GM12891 (cell line): ENCODE data around the gene MYD88.
"Not testable (repeated sequence)": the region's sequence is repeated elsewhere in the genome, so short reads cannot be mapped to it uniquely, and the experiment has no call there.

ENCODE experiments used
- DNase-seq: peaks from one replicate; pipeline ENCODE4 v3.0.0; 2011; ENCODE audit warnings: low spot score; ENCODE audit not compliant: insufficient read length
- FAIRE-seq: peaks from 2 replicates; lab custom pipeline; 2011; peaks lifted over from hg19 to GRCh38; lab: Jason Lieb, UNC
- PAX5 ChIP-seq: IDR thresholded peaks from 2 replicates; pipeline ENCODE4 v1.6.1; 2011; ENCODE audit warnings: low read length, moderate library complexity, mild to moderate bottlenecking; ENCODE audit not compliant: insufficient read depth, severe bottlenecking
- POLR2A ChIP-seq: IDR thresholded peaks from 2 replicates; pipeline ENCODE4 v1.6.1; 2011; ENCODE audit warnings: low read depth, low read length, control low read depth
- POLR2AphosphoS5 ChIP-seq: IDR thresholded peaks from 2 replicates; pipeline ENCODE4 v1.6.1; 2011; ENCODE audit warnings: low read depth, low read length, control low read depth
- POU2F2 ChIP-seq: IDR thresholded peaks from 2 replicates; pipeline ENCODE4 v1.6.1; 2011; ENCODE audit warnings: low read depth, mild to moderate bottlenecking, control low read depth, low read length, moderate library complexity
- SPI1 ChIP-seq: IDR thresholded peaks from 2 replicates; pipeline ENCODE4 v1.6.1; 2011; ENCODE audit warnings: low read depth, low read length, control low read depth
- TAF1 ChIP-seq: IDR thresholded peaks from 2 replicates; pipeline ENCODE4 v1.6.1; 2011; ENCODE audit warnings: low read depth, low read length, control low read depth

Gene MYD88

DNA sequence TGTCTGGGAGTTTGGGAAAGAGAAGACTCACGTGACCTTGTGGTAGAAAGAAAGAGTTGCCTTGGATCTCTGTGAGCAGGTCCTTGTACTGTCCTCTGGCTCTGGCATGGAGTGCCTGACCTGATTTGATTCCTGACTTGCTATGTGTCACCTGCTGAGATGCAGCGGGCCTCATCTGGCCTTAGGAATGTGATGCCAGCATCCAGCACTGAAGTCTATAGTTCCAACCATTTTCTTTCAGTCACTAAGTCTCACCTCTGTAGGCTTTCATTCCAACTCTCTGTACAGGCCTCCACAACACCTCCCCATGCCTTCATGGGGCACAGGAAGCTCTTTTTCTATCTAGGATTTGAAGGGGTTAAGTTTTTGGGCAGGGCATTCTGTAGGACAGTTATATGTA lies 14.8 kb downstream of the MYD88 start:
- DNase-seq = no peak
- FAIRE-seq = no peak
- TF ChIP-seq PAX5 (no peak), POLR2AphosphoS5 (no peak), POU2F2 (no peak), POLR2A (no peak), TAF1 (no peak), SPI1 (no peak)

DNA sequence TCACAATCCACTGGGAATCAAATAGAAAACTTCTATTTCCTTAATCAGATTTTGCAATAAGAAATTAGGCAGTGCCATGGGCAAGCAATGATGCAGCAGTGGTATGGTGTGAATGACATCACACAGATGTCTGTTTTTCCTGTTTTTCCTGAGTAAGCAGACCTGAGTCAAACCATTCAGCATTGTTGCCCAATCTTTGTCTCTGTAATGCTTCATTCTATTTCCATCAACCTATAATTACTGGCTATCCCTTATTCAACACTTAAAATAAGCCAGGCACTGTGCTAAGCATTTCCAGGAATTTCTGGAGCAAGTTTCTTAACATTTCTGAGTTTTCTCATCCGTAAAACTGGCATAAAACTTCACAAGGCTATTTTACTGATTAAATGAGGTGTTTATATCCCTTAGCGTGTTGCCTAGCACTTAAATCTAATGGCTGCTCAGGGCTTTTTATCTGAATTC lies 15.6 kb downstream of the MYD88 start:
- no peak for TF ChIP-seq SPI1
- no peak for TF ChIP-seq POU2F2
- no peak for TF ChIP-seq POLR2AphosphoS5
- TF ChIP-seq PAX5 = no peak
- no peak for TF ChIP-seq TAF1
- TF ChIP-seq POLR2A = no peak
- FAIRE-seq (no peak), DNase-seq (no peak)

DNA sequence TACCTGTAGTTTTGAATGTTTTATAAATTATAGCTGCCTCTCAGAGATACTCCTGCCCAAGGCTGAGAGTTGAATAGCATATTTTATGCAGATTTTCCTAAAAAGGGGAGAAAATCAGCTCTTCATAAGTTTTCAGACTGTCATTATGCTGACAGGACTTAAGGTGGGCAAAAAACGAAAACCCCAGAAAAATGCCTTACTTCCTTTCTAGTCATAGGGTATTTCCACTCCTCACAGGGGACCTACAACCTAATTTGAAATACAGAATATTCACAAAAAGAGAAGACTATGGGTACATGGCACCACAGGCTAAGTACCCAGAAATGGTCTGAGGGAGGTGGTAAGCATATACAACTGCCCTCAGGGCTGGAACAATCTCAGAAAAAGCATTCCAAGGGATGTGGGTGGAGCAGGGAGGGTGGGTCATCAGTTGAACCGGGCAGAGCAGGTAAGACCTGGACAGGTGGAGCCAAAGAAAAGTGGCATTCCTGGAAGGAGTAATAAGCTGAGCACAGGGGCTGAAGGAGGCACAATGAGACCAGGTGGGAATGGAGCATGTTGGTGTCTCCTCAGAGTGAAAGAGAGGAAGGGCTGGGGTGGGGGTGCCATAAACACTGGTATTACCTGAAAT lies 16.3 kb downstream of the MYD88 start:
- peak; percentile 9 for FAIRE-seq

DNA sequence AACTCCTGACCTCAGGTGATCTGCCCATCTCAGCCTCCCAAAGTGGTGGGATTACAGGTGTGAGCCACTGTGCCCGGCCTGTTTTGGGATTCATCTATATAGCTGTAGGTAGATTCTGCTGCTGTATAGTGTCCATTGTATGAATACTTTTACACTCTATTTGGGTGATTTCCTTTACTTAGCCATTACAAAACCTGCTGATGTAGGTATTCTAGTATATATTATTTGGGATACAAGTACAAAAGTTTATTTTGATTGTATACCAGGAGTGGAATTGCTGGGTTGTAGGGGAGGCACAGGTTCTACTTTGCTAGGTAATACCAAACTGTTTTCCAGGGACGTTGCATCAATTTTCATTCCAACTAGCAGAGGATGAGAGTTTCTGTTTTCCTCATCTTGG lies 17.4 kb downstream of the MYD88 start:
- DNase-seq (no peak), FAIRE-seq (no peak)
- TF ChIP-seq POU2F2 = no peak
- no peak for TF ChIP-seq POLR2AphosphoS5
- no peak for TF ChIP-seq TAF1
- no peak for TF ChIP-seq POLR2A
- TF ChIP-seq SPI1 = no peak
- TF ChIP-seq PAX5 = no peak

More for the DNA sequence above, 16.3 kb downstream of the MYD88 start:
- no peak for TF ChIP-seq POU2F2
- no peak for TF ChIP-seq SPI1
- TF ChIP-seq POLR2AphosphoS5 = no peak
- TF ChIP-seq PAX5 = no peak
- TF ChIP-seq POLR2A = no peak
- TF ChIP-seq TAF1 = no peak
- DNase-seq = no peak

DNA sequence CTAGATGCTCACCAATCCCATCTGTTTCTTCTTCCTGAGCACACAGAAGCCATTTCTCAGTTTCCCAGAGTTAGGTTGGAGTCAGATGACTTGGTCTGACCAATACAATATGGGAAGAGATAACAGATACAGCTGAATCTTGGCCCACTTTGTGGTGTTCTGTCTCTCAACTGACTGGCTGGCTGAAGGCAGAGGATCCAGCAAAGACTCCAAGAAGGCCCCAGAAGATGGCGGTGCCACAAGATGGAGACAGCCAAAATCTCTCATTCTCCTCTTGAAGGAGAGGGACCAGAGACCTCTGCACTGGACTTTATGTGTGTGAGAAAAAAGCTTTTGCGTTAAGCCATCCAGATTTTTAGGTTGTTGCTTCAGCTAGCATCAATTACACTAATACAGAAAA lies 18.7 kb downstream of the MYD88 start:
- DNase-seq = no peak
- TF ChIP-seq POU2F2 (no peak), SPI1 (no peak)
- no peak for FAIRE-seq

DNA sequence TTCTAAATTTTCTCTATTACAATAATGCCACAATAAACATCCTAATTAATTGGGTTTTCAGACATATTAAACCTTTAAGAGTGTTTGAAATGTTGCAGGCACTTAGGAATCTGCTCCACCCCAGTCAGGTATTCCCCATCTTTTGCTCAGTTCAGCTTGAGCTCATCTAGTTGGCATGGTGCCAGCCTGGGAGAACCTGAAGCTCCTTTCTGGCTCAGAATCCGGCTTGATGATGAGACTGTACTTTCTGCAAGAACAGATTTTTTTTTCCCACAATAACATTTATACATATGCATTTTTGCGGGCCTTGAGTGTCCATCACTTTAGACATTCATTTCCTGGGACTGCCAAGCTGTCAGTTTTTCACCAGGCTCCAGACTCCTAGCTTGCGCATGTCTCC lies 19.1 kb downstream of the MYD88 start:
- DNase-seq (no peak), FAIRE-seq (peak; percentile 38)
- TF ChIP-seq POU2F2 (no peak), TAF1 (no peak), PAX5 (no peak), SPI1 (no peak), POLR2A (no peak), POLR2AphosphoS5 (no peak)

DNA sequence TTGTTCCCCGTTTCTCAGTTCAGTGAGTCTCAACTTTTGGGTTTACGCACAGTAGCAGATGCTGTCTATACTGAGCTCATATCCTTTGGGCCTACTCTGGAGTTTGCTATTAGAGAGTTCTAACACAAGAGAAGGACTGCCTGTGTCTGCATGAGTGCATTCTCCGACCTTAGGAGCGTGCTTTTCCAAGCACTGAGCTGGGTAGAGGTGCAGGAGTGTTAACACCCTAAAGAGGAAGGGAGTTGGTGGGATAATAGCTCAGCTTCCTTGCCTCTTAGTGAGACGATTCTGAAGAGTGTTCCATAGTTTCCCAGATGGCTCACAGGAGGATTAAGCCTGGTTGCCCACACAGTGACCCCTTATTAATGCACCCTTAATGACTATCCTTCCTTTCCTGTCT lies 20.0 kb downstream of the MYD88 start:
- peak; percentile 59 for FAIRE-seq
- no peak for DNase-seq
- TF ChIP-seq TAF1 (no peak), PAX5 (no peak), SPI1 (no peak), POLR2AphosphoS5 (no peak)

DNA sequence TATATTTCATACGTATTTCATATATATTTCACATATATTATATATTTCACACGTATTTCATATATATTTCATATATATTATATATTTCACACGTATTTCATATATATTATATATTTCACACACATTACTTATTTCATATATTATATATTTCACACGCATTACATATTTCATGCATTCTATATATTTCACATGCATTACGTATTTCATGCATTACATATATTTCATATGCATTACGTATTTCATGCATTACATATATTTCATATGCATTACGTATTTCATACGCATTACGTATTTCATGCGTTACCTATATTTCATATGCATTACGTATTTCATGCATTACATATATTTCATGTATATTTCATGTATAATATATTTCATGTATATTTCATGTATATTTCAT lies 22.2 kb downstream of the MYD88 start:
- peak; percentile 9 for FAIRE-seq
- DNase-seq = not testable (repeated sequence)

DNA sequence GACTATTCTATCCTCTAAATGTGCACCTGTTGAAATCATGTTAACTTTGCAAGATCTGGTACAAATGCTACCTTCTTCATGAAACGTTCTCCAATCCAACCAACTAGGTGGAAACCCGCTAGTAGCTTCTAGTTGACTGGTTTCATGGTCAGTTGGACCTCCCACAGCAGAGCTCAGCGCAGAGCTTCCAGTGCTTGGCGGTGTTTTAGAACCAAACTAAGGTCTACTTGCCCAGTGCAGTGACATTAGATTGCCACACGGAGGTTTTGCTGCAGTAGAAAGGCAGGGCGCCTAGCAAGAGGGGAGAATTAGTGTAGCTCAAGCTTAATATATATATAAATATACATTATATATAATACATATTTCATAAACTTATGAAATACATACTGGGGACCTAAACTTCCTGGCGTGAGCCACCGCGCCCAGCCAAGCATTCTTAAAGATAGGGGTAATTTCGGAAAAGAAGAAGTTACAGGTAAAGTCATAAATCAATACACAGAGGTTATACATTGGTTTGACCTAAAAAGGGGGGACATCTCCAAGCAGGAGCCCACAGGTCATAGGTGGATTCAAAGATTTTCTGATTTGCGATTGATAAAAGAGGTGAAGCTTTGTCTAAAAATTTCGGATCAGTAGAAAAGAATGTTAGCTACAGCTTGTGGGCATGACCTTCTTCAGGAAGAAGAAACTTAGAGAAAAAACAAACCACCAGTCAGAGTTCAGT lies 24.8 kb downstream of the MYD88 start:
- FAIRE-seq = peak; percentile 40
- DNase-seq = no peak
- TF ChIP-seq POLR2AphosphoS5 (no peak), TAF1 (no peak), POU2F2 (no peak), SPI1 (no peak), PAX5 (no peak)

DNA sequence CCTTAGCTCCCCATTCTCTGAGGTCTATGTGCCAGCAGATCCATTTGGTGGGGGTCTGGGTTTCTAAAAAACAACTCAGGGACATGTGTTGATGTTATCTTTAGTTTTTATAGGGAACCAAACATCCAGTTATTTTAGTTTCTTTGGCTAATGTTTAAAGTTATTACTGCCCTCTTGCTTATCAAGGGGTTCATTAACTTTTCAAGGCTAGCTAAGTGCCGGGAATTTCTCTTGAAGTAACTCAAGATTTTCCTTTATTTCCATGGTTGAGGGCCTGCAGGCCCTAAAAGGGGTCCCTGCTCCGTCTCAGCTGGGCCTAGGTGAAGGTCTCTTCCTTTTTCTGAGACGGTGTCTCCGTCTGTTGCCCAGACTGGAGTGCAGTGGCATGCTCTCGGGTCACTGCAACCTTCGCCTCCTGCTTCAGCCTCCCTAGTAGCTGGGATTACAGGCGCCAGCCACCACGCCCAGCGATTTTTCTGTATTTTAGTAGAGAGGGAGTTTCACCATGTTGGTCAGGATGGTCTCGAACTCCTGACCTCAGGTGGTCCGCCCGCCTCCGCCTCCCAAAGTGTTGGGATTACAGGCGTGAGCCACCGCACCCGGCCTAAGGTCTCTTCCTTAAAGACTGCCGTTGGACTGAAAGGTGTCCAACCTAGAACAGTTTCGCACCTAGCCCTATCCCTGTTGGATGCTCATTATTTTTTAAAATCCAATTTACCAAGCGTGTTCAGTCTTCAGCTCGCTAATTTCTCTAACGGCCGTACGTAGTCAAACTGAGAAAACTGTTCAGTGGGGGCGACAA lies 25.6 kb downstream of the MYD88 start:
- FAIRE-seq (no peak), DNase-seq (no peak)
- TF ChIP-seq TAF1 (no peak), POLR2AphosphoS5 (no peak), PAX5 (no peak), POU2F2 (no peak)

DNA sequence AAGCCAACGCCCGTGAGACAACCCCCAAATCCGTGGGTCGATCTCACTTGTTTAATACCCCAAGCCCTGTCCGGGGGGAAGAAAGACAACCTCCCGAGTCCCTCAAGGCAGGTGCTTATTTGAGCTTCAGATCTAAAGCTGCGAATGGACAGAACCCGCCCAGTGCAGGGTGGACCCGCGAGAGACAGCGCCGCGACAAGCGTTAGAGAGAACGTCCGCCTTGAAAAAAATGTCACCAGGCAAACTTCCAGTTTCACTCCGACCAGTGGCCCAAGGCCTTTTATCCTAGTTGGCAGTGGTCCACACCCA lies 26.1 kb downstream of the MYD88 start:
- TF ChIP-seq TAF1 = peak; percentile 66
- peak; percentile 35; the same call in 1 of the 2 replicates for TF ChIP-seq POU2F2
- TF ChIP-seq POLR2A = no peak
- no peak for TF ChIP-seq POLR2AphosphoS5
- DNase-seq (peak; percentile 27), FAIRE-seq (no peak)
